HEK293 (cell line): Measurements from ENCODE around the gene SDE2.
"Not testable (repeated sequence)": the region's sequence is repeated elsewhere in the genome, so short reads cannot be mapped to it uniquely, and the experiment has no call there.

Experiments used
- CTCF ChIA-PET: fragments of 350-600 bp; formaldehyde crosslinking; extraction: SDS; loops from one replicate; lab custom pipeline; 2021; ENCODE audit warnings: antibody characterized with exemption; lab: Yijun Ruan, JAX
- POLR2A ChIA-PET: fragments of 300-600 bp; formaldehyde crosslinking; extraction: SDS; loops from one replicate; lab custom pipeline; 2020; ENCODE audit warnings: antibody characterized with exemption, inconsistent platforms; lab: Yijun Ruan, JAX
- H3K27ac ChIP-seq: fragments of 200-500 bp; sonication (Bioruptor generic); 2 replicates; pipeline ENCODE4 v1.5.1; 2014; ENCODE audit warnings: low read depth, low read length, control low read depth, inconsistent platforms; ENCODE audit errors: extremely low read depth
- H3K36me3 ChIP-seq, 2 experiments: fragments of 200-500 bp in 1 of 2; sonication (Bioruptor generic) in 1 of 2; 1 replicate in 1 of 2; 2 replicates in 1 of 2; pipeline ENCODE4 v1.5.1; 2014 to 2017; ENCODE audit warnings: inconsistent platforms in 2 of 2, low read length in 2 of 2; ENCODE audit not compliant: control insufficient read depth in 2 of 2, insufficient read depth in 1 of 2
- H3K4me1 ChIP-seq: fragments of 200-500 bp; sonication (Bioruptor generic); 2 replicates; pipeline ENCODE4 v1.5.1; 2014; ENCODE audit warnings: mild to moderate bottlenecking, low read length, inconsistent platforms; ENCODE audit not compliant: control insufficient read depth, insufficient read depth
- H3K4me3 ChIP-seq: 2 replicates; pipeline ENCODE4 v1.5.1; 2011; ENCODE audit warnings: low read depth, mild to moderate bottlenecking, control low read depth, low read length, moderate library complexity
- H3K9me3 ChIP-seq: fragments of 200-500 bp; sonication (Bioruptor generic); 2 replicates; pipeline ENCODE4 v1.5.1; 2014; ENCODE audit warnings: low read depth, low read length, inconsistent platforms; ENCODE audit not compliant: control insufficient read depth, insufficient read depth
- PRDM6 ChIP-seq: fragments of 450-650 bp; formaldehyde crosslinking; IDR thresholded peaks from 2 replicates; pipeline ENCODE4 v1.5.1; 2017; ENCODE audit warnings: missing biosample characterization, missing genetic modification characterization
- ZBTB10 ChIP-seq: fragments of 450-650 bp; formaldehyde crosslinking; IDR thresholded peaks from 2 replicates; pipeline ENCODE4 v1.5.1; 2016; ENCODE audit warnings: missing biosample characterization, missing genetic modification characterization
- ZFHX2 ChIP-seq: fragments of 450-650 bp; formaldehyde crosslinking; conservative IDR thresholded peaks from 2 replicates; pipeline ENCODE4 v1.5.1; 2016; ENCODE audit warnings: missing biosample characterization, missing genetic modification characterization
- ZNF248 ChIP-seq: fragments of 450-650 bp; formaldehyde crosslinking; IDR thresholded peaks from 2 replicates; pipeline ENCODE4 v1.5.1; 2017; ENCODE audit warnings: missing biosample characterization, missing genetic modification characterization
- ZNF280C ChIP-seq: fragments of 450-650 bp; formaldehyde crosslinking; IDR thresholded peaks from 2 replicates; pipeline ENCODE4 v1.5.1; 2016; ENCODE audit warnings: missing biosample characterization, missing genetic modification characterization
- ZNF449 ChIP-seq: fragments of 450-650 bp; formaldehyde crosslinking; IDR thresholded peaks from 2 replicates; pipeline ENCODE4 v1.5.1; 2017; ENCODE audit warnings: missing biosample characterization, mild to moderate bottlenecking, missing genetic modification characterization, moderate library complexity
- ZNF544 ChIP-seq: fragments of 450-650 bp; formaldehyde crosslinking; IDR thresholded peaks from 2 replicates; pipeline ENCODE4 v1.5.0; 2017; ENCODE audit warnings: missing biosample characterization, missing genetic modification characterization
- ZNF558 ChIP-seq: fragments of 450-650 bp; formaldehyde crosslinking; IDR thresholded peaks from 2 replicates; pipeline ENCODE4 v1.5.1; 2016; ENCODE audit warnings: missing biosample characterization, missing genetic modification characterization
- ZNF768 ChIP-seq: fragments of 450-650 bp; formaldehyde crosslinking; IDR thresholded peaks from 2 replicates; pipeline ENCODE4 v1.5.1; 2018; ENCODE audit warnings: missing biosample characterization, mild to moderate bottlenecking, missing genetic modification characterization
- ZNF843 ChIP-seq: fragments of 450-650 bp; formaldehyde crosslinking; IDR thresholded peaks from 2 replicates; pipeline ENCODE4 v1.5.1; 2016; ENCODE audit warnings: missing biosample characterization, missing genetic modification characterization
- ZSCAN5A ChIP-seq: fragments of 450-650 bp; formaldehyde crosslinking; IDR thresholded peaks from 2 replicates; pipeline ENCODE4 v1.5.1; 2016; ENCODE audit warnings: missing biosample characterization, missing genetic modification characterization
- ZXDB ChIP-seq: fragments of 450-650 bp; formaldehyde crosslinking; IDR thresholded peaks from 2 replicates; pipeline ENCODE4 v1.5.1; 2016; ENCODE audit warnings: missing biosample characterization, missing genetic modification characterization
- TF ChIP-seq, protein P1 (sequence below): fragments of 450-650 bp; formaldehyde crosslinking; IDR thresholded peaks from 2 replicates; pipeline ENCODE4 v1.5.1; 2017; ENCODE audit warnings: missing biosample characterization, missing genetic modification characterization
- TF ChIP-seq, protein P2 (sequence below): fragments of 450-650 bp; formaldehyde crosslinking; IDR thresholded peaks from 2 replicates; pipeline ENCODE4 v1.5.1; 2016; ENCODE audit warnings: missing biosample characterization, missing genetic modification characterization

SDE2 gene

DNA sequence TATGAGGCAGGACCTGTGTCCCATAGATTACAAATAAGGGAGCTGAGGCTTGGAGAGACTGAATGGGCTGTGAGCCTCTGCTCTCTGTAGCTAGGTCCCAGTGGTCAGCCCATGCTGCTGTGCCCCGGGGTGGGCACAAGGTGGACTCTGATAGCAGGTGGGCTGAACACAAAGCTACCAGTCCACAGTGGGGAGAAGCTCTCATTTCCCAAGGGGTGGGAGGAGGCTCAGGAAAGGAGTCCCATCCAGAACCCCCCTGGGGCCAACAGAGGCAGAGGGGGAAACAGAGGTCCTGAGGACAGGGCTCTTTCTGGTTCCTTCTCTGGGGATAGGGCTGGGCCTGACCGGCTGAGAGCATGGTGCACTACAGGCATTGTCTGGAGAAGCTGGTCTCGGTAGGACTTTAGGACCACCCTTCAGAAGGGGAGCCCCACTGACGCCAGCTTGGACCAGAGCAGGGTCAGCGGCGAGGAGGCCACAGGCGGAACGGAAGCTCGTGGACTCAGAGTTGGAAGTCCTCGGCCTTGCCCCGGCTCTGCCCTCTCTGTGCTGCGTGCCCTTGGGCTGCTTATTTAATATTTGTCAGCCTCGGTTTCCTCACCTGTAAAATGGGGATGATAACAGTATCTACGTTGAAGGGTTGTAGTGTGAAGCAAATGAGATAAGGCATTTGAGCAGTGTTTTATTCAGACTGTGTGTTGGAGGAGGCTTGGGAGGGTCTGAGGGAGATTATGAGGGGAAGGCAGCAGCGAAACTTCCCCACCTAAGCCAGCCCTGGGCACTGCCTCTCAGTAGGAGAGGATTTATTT lies 26.6 kb downstream of the SDE2 start (continued):
- no peak for TF ChIP-seq ZBTB10 (tag by site-specific recombination)
- TF ChIP-seq ZNF248, result no peak
- TF ChIP-seq ZNF768 (tag by site-specific recombination), result no peak
- no peak for TF ChIP-seq ZNF280C (tag by site-specific recombination)

DNA sequence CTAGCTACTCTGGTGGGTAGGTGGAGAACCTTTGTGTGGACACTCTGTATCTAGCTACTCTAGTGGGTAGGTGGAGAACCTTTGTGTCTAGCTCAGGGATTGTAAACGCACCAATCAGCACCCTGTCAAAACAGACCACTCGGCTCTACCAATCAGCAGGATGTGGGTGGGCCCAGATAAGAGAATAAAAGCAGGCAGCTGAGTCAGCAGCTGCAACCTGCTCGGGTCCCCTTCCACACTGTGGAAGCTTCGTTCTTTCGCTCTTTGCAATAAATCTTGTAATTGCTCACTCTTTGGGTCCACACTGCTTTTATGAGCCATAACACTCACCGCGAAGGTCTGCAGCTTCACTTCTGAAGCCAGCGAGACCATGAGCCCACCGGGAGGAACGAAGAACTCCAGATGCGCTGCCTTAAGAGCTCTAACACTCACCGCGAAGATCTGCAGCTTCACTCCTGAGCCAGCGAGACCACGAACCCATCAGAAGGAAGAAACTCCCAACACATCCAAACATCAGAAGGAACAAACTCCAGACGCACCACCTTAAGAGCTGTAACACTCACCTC lies 28.5 kb downstream of the SDE2 start:
- CTCF ChIA-PET, result interaction anchor here (0.7 to 1.2 kb wide), 4 partner anchors 23 to 496 kb away, joined by 3 to 8 read pairs (median 4); partner anchors contain the start of gene SRP9
- not testable (repeated sequence) for H3K9me3 ChIP-seq, H3K4me3 ChIP-seq, H3K27ac ChIP-seq, H3K36me3 ChIP-seq, H3K4me1 ChIP-seq
- POLR2A ChIA-PET, result interaction anchor here (0.6 kb wide), 1 partner anchor 580 kb away, joined by 3 read pairs; no protein-coding TSS in a partner anchor

- H3K4me3 ChIP-seq, POLR2A ChIA-PET, H3K4me1 ChIP-seq, H3K36me3 ChIP-seq, H3K27ac ChIP-seq, H3K9me3 ChIP-seq: not testable (repeated sequence)
- CTCF ChIA-PET, result interaction anchor here (0.6 to 2.4 kb wide), 6 partner anchors 18 to 495 kb away, joined by 3 to 14 read pairs (median 4); no protein-coding TSS in a partner anchor
Measured at GRCh38 chr1:225969751-225970150, 29.4 kb downstream of the SDE2 start.

DNA sequence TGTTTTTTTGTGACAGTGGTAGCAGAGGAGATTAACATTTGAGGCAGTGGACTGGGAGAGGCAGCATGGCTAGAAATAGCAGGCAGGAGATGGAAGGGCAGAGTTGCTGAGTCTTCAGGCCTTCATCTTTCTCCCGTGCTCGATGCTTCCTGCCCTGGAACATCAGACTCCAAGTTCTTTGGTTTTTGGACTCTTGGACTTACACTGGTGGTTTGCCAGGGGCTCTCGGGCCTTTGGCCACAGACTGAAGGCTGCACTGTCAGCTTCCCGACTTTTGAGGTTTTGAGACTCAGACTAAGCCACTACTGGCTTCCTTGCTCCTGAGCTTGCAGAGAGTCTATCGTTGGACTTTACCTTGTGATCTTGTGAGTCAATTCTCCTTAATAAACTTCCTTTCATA lies 33.9 kb downstream of the SDE2 start:
- CTCF ChIA-PET, result interaction anchor here (0.6 to 1.2 kb wide), 4 partner anchors 11 to 299 kb away, joined by 3 to 4 read pairs (median 3); no protein-coding TSS in a partner anchor
- no peaks in the 10 kb centered on the region for H3K4me1 ChIP-seq
- H3K27ac ChIP-seq, result no peak overlapping the region
- H3K9me3 ChIP-seq, result no peaks in the 10 kb centered on the region
- POLR2A ChIA-PET, result interaction anchor here (0.6 kb wide), 1 partner anchor 227 kb away, joined by 3 read pairs; no protein-coding TSS in a partner anchor
- no peaks in the 10 kb centered on the region for H3K36me3 ChIP-seq
- H3K4me3 ChIP-seq, result no peak overlapping the region
- TF ChIP-seq PRDM6 (tag by site-specific recombination), result no peak
- no peak for TF ChIP-seq ZNF544 (tag by site-specific recombination)
- no peak for TF ChIP-seq ZNF558 (tag by site-specific recombination)
- no peak for TF ChIP-seq ZSCAN5A
- TF ChIP-seq ZXDB (tag by site-specific recombination), result no peak
- TF ChIP-seq ZNF449 (tag by site-specific recombination), result no peak
- TF ChIP-seq, protein P1, sequence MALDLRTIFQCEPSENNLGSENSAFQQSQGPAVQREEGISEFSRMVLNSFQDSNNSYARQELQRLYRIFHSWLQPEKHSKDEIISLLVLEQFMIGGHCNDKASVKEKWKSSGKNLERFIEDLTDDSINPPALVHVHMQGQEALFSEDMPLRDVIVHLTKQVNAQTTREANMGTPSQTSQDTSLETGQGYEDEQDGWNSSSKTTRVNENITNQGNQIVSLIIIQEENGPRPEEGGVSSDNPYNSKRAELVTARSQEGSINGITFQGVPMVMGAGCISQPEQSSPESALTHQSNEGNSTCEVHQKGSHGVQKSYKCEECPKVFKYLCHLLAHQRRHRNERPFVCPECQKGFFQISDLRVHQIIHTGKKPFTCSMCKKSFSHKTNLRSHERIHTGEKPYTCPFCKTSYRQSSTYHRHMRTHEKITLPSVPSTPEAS (tag by site-specific recombination), result no peak
- TF ChIP-seq ZNF843, result no peak
- TF ChIP-seq ZFHX2, result no peak
- TF ChIP-seq, protein P2, sequence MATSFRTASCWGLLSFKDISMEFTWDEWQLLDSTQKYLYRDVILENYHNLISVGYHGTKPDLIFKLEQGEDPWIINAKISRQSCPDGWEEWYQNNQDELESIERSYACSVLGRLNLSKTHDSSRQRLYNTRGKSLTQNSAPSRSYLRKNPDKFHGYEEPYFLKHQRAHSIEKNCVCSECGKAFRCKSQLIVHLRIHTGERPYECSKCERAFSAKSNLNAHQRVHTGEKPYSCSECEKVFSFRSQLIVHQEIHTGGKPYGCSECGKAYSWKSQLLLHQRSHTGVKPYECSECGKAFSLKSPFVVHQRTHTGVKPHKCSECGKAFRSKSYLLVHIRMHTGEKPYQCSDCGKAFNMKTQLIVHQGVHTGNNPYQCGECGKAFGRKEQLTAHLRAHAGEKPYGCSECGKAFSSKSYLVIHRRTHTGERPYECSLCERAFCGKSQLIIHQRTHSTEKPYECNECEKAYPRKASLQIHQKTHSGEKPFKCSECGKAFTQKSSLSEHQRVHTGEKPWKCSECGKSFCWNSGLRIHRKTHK (tag by site-specific recombination), result no peak
